Aorta (tissue), 5 donors: Measurements from ENCODE around the gene APOA4. TPM values are rescaled to one million over a fixed set of nuclear protein-coding genes. Genes with fewer than 3 reads are reported as not detected.
A peak's percentile ranks its signal among the peaks of the same experiment; 100 is the strongest.

Experiments
- ATAC-seq: fragments of 200-7000 bp; cut with Tn5 transposase; one replicate; pipeline ENCODE4 v1.9.1; 2022; ENCODE audit warnings: moderate library complexity; ENCODE audit not compliant: low FRiP score
- DNase-seq, 2 donors: peaks; one replicate each; pipeline ENCODE4 v3.0.0-alpha.2; 2020
- H3K27ac ChIP-seq, 2 donors: one replicate each; pipeline ENCODE4 v1.5.1; 2013; ENCODE audit warnings: low read length in 2 of 2, mild to moderate bottlenecking in 2 of 2, moderate library complexity in 2 of 2, control low read depth in 1 of 2, inconsistent platforms in 1 of 2, low read depth in 1 of 2
- H3K27me3 ChIP-seq, 2 donors: one replicate each; pipeline ENCODE4 v1.6.1; 2013; ENCODE audit warnings: control low read depth in 1 of 2, low read length in 1 of 2, mild to moderate bottlenecking in 1 of 2, moderate library complexity in 1 of 2; ENCODE audit not compliant: insufficient read depth in 2 of 2, control insufficient read depth in 1 of 2
- H3K36me3 ChIP-seq, 2 donors: one replicate each; pipeline ENCODE4 v1.6.1; 2013; ENCODE audit warnings: control low read depth in 1 of 2, low read length in 1 of 2, mild to moderate bottlenecking in 1 of 2; ENCODE audit not compliant: insufficient read depth in 2 of 2, control insufficient read depth in 1 of 2
- H3K4me1 ChIP-seq, 2 donors: one replicate each; pipeline ENCODE4 v1.6.1; 2013; ENCODE audit warnings: low read length in 2 of 2, control low read depth in 1 of 2, mild to moderate bottlenecking in 1 of 2, moderate library complexity in 1 of 2; ENCODE audit not compliant: insufficient read depth in 2 of 2, control insufficient read depth in 1 of 2
- H3K4me3 ChIP-seq, 2 donors: one replicate each; pipeline ENCODE4 v1.5.1; 2013; ENCODE audit warnings: low read length in 2 of 2, control low read depth in 1 of 2, mild to moderate bottlenecking in 1 of 2
- H3K9me3 ChIP-seq: one replicate; pipeline ENCODE4 v1.6.1; 2013; ENCODE audit warnings: mild to moderate bottlenecking, low read length; ENCODE audit not compliant: control insufficient read depth
- WGBS, 2 donors: extraction: QIAGEN DNeasy Blood & Tissue Kit; methylation state at CpG; one replicate each; pipeline ENCODE4 v1.1.7; 2013; 5-methylcytosine and 5-hydroxymethylcytosine counted together
- intact Hi-C, 2 donors: fragments of 100-400 bp; cut with DNase I; formaldehyde crosslinking; loops; one replicate each; pipeline versions ENCODE4 v1.14.2 to v1.15.0; 2022
- polyA plus RNA-seq, 2 donors: library from polyadenylated mRNA; stranded (reverse); fragments of 200-250 nt; gene quantifications; one replicate each; pipeline ENCODE4 v1.2.3, GENCODE V29; 2013
- total RNA-seq, 2 donors: library from RNA; stranded (reverse); fragmentation: NEBNext Ultra II Directional; extraction: Animal tissue kit (Norgen Biotek cat#: 25700); gene quantifications; one replicate each; pipeline ENCODE4 v1.2.1, GENCODE V29; 2021
- donor health status: healthy with polysubstance abuse.
- donor health status: Bipolar disorder and iron deficiency.
- donor health status: DM: no; HTN: no; CAD: no.
- donor health status: DM: no; HTN: no; CAD: no.
- donor health status: DM: yes; HTN: yes; CAD: no.

APOA4 gene
- total and polyA plus RNA-seq, 4 donors: 0.64 to 457 TPM; not detected in 2

- Histone ChIP-seq H3K36me3 (peaks cover 5 to 12% of the 10 kb centered on the region in 2 donors), H3K9me3 (no peaks in the 10 kb centered on the region)
These were observed 46.0 kb downstream of the APOA4 start for GRCh38 chr11:116777056-116777455.

GRCh38 chr11:116776522-116776984, 46.6 kb downstream of the APOA4 start:
- H3K36me3 ChIP-seq: peaks cover 4 to 12% of the 10 kb centered on the region in 2 donors
- intact Hi-C loops: no loop called here

More at GRCh38 chr11:116777056-116777455, 46.0 kb downstream of the APOA4 start:
- intact Hi-C loops: no loop called here
- H3K27me3 ChIP-seq: no peaks in the 10 kb centered on the region
- no peak overlapping the region for H3K27ac ChIP-seq
- H3K4me3 ChIP-seq: no peak overlapping the region
- 88 to 89% methylated on average over 7 of the region's 7 CpGs for WGBS, 2 donors
- no peaks in the 10 kb centered on the region for H3K4me1 ChIP-seq
- no peak for ATAC-seq
- no peak for DNase-seq

DNA sequence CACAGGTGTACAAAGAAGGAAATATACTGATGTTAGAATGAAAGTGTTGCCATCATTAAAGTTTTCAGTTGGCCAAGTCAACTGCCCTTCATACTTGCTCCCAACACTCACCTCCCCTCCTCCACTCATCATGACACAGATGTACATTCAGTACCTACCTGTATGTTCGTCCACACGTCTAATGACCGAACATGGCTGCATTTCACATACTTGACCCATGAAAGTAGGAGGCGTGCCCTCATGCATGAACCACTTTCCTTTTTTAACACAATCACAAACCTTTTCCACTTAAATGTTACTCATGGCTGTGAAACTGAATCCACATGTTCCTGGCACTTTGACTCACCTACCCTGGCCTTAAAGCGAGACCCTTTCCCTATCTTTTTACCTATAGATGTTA, 47.1 kb downstream of the APOA4 start:
- DNase-seq: no peak
- H3K36me3 ChIP-seq: peaks cover 4 to 12% of the 10 kb centered on the region in 2 donors
- H3K27me3 ChIP-seq: no peaks in the 10 kb centered on the region
- 82 to 90% methylated on average over 5 of the region's 5 CpGs for WGBS, 2 donors
- no peak for ATAC-seq
- no peaks in the 10 kb centered on the region for H3K9me3 ChIP-seq
- intact Hi-C loops: no loop called here
- H3K4me3 ChIP-seq: no peak overlapping the region
- no peak overlapping the region for H3K27ac ChIP-seq
- H3K4me1 ChIP-seq: peaks cover 0 to 5% of the 10 kb centered on the region in 2 donors

More at GRCh38 chr11:116776522-116776984, 46.6 kb downstream of the APOA4 start:
- ATAC-seq: no peak
- Histone ChIP-seq H3K9me3 (no peaks in the 10 kb centered on the region), H3K4me3 (no peak overlapping the region), H3K27ac (no peak overlapping the region), H3K27me3 (no peaks in the 10 kb centered on the region), H3K4me1 (peaks cover 0 to 3% of the 10 kb centered on the region in 2 donors)
- DNase-seq: no peak

DNA sequence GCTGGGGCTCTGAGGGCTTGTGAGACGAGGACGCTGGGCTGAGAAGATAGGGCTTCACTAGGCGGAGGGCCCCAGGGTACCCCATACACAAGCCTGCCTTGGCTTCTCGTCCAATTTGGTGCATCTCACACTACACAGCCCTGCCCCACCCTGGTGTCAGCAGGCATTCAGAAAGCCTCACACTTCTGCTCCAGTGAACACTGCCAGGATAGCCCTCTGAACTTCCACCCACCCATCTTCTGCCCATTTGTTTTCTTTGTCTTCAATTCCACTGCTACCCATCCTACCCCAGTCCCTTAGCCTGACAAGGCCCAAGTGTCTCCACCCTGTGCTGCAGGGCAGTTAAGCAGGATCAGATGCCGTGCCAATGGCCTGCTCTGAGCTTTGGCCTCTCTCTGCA, 48.4 kb downstream of the APOA4 start:
- intact Hi-C loops: no loop called here
- ATAC-seq: no peak
- H3K27ac ChIP-seq: no peak overlapping the region
- no peaks in the 10 kb centered on the region for H3K9me3 ChIP-seq
- H3K4me1 ChIP-seq: peaks cover 0 to 5% of the 10 kb centered on the region in 2 donors
- no peak for DNase-seq
- WGBS, 2 donors: 83 to 90% methylated on average over 5 of the region's 5 CpGs
- H3K4me3 ChIP-seq: no peak overlapping the region
- no peaks in the 10 kb centered on the region for H3K27me3 ChIP-seq
- H3K36me3 ChIP-seq: peaks cover 4 to 12% of the 10 kb centered on the region in 2 donors

GRCh38 chr11:116773203-116774097, 49.7 kb downstream of the APOA4 start:
- WGBS, 2 donors: 7% methylated on average over 25 of the region's 25 CpGs
- peaks cover 0 to 5% of the 10 kb centered on the region in 2 donors for H3K4me1 ChIP-seq
- peaks cover 0 to 5% of the 10 kb centered on the region in 2 donors for H3K36me3 ChIP-seq
- intact Hi-C loops: no loop called here
- no peak for DNase-seq
- no peaks in the 10 kb centered on the region for H3K9me3 ChIP-seq
- peak overlapping the region; percentile 54 to 89 for H3K4me3 ChIP-seq
- peak overlapping the region; percentile 34 to 82 for H3K27ac ChIP-seq
- no peaks in the 10 kb centered on the region for H3K27me3 ChIP-seq
- ATAC-seq: peak; percentile 75

GRCh38 chr11:116772443-116773202, 50.5 kb downstream of the APOA4 start, which contains the start of gene BUD13:
Gene BUD13 (minus strand): TSS chr11:116772987. CDS start chr11:116772964, 23 bp downstream.
- WGBS, 2 donors: 0% methylated on average over 73 of the region's 73 CpGs
- peaks cover 0 to 5% of the 10 kb centered on the region in 2 donors for H3K4me1 ChIP-seq
- H3K27ac ChIP-seq: peak within 1 kb of the TSS; percentile 34 to 82
- DNase-seq: peak; percentile 93 to 98
- H3K9me3 ChIP-seq: no peaks in the 10 kb centered on the region
- intact Hi-C loops: no loop called here
- peak; percentile 98 for ATAC-seq
- H3K4me3 ChIP-seq: peak within 1 kb of the TSS; percentile 54 to 89
- H3K36me3 ChIP-seq: peaks cover 0 to 5% of the 10 kb centered on the region in 2 donors
- no peaks in the 10 kb centered on the region for H3K27me3 ChIP-seq

DNA sequence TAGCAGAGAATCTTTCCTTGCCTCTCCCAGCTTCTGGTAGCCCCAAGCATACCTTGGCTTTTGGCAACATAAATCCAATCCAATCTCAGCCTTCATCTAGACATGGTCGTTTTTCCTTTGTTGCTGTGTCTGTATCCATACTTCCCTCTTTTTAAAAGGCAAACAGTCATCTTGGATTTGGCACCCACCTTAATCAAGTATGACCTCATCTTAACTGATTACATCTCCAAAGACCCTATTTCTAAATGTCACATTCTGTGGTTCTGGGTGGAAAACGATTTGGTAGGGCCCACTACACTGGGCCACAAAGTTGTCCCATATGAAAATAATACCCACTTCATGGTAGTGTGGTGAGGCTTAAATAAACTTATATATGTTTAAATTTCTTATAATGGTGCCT, 51.2 kb downstream of the APOA4 start:
- peaks cover 0 to 5% of the 10 kb centered on the region in 2 donors for H3K4me1 ChIP-seq
- WGBS, 2 donors: 6 to 7% methylated on average over 2 of the region's 2 CpGs
- peak overlapping the region; percentile 8 to 89 for H3K4me3 ChIP-seq
- no peaks in the 10 kb centered on the region for H3K9me3 ChIP-seq
- H3K36me3 ChIP-seq: peaks cover 0 to 5% of the 10 kb centered on the region in 2 donors
- no peak for DNase-seq
- no peak for ATAC-seq
- intact Hi-C loops: no loop called here
- no peak overlapping the region for H3K27ac ChIP-seq
- no peaks in the 10 kb centered on the region for H3K27me3 ChIP-seq
